Fibroblast of skin of left biceps (primary cell): ENCODE results near the gene CYBRD1.

Source experiments
- DNase-seq, 2 experiments: peaks; one replicate each; pipeline ENCODE4 v3.0.0-alpha.2; 2013; ENCODE audit warnings: low read depth in 2 of 2

Gene CYBRD1

GRCh38 chr2:171602352-171602751 lies 80.1 kb downstream of the CYBRD1 start:
- DNase-seq = no peak
